ENCODE results near the gene COPZ2. TPM values are rescaled to one million over a fixed set of nuclear protein-coding genes. Genes with fewer than 3 reads are reported as not detected.

The COPZ2 gene
- total and polyA plus RNA-seq, 9 of the 15 experiments (the other 6 are each of a cell fraction or from before 2014, with no cell fraction given), result 0.22 to 0.49 TPM; not detected in 7

- no TSS peak for BruUV-seq (replicated peaks)
- Histone ChIP-seq H3K36me3 (ENCODE audit: control insufficient read depth, insufficient read depth, low read length) (peaks cover 65% of the 10 kb centered on the region), H3K9me1 (ENCODE audit: control insufficient read depth, insufficient read depth, low read length) (peaks cover 4% of the 10 kb centered on the region), H4K20me1 (replicated peaks; ENCODE audit: control insufficient read depth, insufficient read depth, low read length) (peaks cover 12% of the 10 kb centered on the region; the same call in 1 of the 2 replicates), H3K9ac (ENCODE audit: insufficient read depth in 1 of 2, low read depth in 2 of 2, low read length in 2 of 2) (peak overlapping the region in 1 of 2 experiments; percentile 82; a peak in 2 of 4 replicates), H3K79me2 (ENCODE audit: control insufficient read depth, insufficient read depth, low read length) (no peaks in the 10 kb centered on the region), H3K27me3 (ENCODE audit: control insufficient read depth in 2 of 2, insufficient read depth in 2 of 2, low read length in 2 of 2) (no peaks in the 10 kb centered on the region), H3K27ac (ENCODE audit: extremely low read depth, low read depth, low read length) (no peak overlapping the region; the same call in 2 of the 3 replicates), H3K9me3 (replicated peaks; ENCODE audit: control insufficient read depth, insufficient read depth, low read depth, low read length) (no peaks in the 10 kb centered on the region), H3K4me2 (ENCODE audit: insufficient read depth, low read length) (peak overlapping the region; percentile 47; the same call in 1 of the 2 replicates), H3K4me3 (no peak overlapping the region), H2AFZ (ENCODE audit: low read depth, low read length) (no peak overlapping the region), H3K4me1 (replicated peaks in 1 of 2; ENCODE audit: control insufficient read depth in 2 of 2, insufficient read depth in 2 of 2, low read length in 2 of 2) (peaks cover 41 to 50% of the 10 kb centered on the region in 2 experiments)
- ATAC-seq (peak; percentile 56), FAIRE-seq (peak; percentile 52), DNase-seq (ENCODE audit: extremely low read depth in 1 of 4, low spot score in 3 of 4) (peak in 1 of 4 experiments; percentile 51)
- intact Hi-C loops (cut with micrococcal nuclease) (no loop called here), in situ Hi-C loops (cut with MboI) (loop anchor here (5.0 kb wide), 1 partner anchor 34 kb away; no protein-coding TSS in a partner anchor)
- WGBS (ENCODE audit: insufficient coverage, low coverage, missing lambda C conversion rate), result 37% methylated on average over 8 of the region's 9 CpGs
- CTCF ChIA-PET (ENCODE audit: low intra/inter-chr PET ratio), result interaction anchor here (0.7 kb wide), 1 partner anchor 26 kb away, joined by 4 read pairs; no protein-coding TSS in a partner anchor
- POLR2A ChIA-PET, result interaction anchor here (0.6 to 2.9 kb wide), 11 partner anchors 12 to 132 kb away, joined by 3 to 8 read pairs (median 4); partner anchors contain the start of genes CDK5RAP3 and SP6
- TF ChIP-seq ZKSCAN1 (IDR thresholded peaks at IDR 0.05; ENCODE audit: low read depth, low read length) (no peak), SMAD3 (CRISPR knock-in tag; conservative IDR thresholded peaks at IDR 0.05) (no peak), SAFB (IDR thresholded peaks at IDR 0.05; ENCODE audit: borderline replicate concordance, low read depth, low read length) (no peak), ZFP91 (CRISPR knock-in tag; IDR thresholded peaks at IDR 0.05) (no peak), FOXA3 (CRISPR knock-in tag; conservative IDR thresholded peaks at IDR 0.05 in 1 of 2, IDR thresholded peaks at IDR 0.05 in 1 of 2) (no peak), CSDE1 (IDR thresholded peaks at IDR 0.05) (no peak), OTX1 (CRISPR knock-in tag; IDR thresholded peaks at IDR 0.05) (no peak), ATF1 (CRISPR knock-in tag; IDR thresholded peaks at IDR 0.05) (no peak), ATF1 (tag; IDR thresholded peaks at IDR 0.05) (0 out of 2 replicates have a peak, but pooled peaks have one; percentile 9), ZBTB43 (CRISPR knock-in tag; IDR thresholded peaks at IDR 0.05) (no peak), NCOA2 (IDR thresholded peaks at IDR 0.05; ENCODE audit: partially characterized antibody in 2 of 2) (no peak), ZNF830 (CRISPR knock-in tag; IDR thresholded peaks at IDR 0.05) (no peak), SREBF2 (CRISPR knock-in tag; IDR thresholded peaks at IDR 0.05) (no peak), RBM25 (IDR thresholded peaks at IDR 0.05; ENCODE audit: low read depth, low read length, severe bottlenecking) (no peak)
- TF ChIP-seq, protein P1, sequence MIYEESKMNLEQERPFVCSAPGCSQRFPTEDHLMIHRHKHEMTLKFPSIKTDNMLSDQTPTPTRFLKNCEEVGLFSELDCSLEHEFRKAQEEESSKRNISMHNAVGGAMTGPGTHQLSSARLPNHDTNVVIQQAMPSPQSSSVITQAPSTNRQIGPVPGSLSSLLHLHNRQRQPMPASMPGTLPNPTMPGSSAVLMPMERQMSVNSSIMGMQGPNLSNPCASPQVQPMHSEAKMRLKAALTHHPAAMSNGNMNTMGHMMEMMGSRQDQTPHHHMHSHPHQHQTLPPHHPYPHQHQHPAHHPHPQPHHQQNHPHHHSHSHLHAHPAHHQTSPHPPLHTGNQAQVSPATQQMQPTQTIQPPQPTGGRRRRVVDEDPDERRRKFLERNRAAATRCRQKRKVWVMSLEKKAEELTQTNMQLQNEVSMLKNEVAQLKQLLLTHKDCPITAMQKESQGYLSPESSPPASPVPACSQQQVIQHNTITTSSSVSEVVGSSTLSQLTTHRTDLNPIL (CRISPR knock-in tag; IDR thresholded peaks at IDR 0.05), result no peak
- TF ChIP-seq, protein P2, sequence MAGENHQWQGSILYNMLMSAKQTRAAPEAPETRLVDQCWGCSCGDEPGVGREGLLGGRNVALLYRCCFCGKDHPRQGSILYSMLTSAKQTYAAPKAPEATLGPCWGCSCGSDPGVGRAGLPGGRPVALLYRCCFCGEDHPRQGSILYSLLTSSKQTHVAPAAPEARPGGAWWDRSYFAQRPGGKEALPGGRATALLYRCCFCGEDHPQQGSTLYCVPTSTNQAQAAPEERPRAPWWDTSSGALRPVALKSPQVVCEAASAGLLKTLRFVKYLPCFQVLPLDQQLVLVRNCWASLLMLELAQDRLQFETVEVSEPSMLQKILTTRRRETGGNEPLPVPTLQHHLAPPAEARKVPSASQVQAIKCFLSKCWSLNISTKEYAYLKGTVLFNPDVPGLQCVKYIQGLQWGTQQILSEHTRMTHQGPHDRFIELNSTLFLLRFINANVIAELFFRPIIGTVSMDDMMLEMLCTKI (IDR thresholded peaks at IDR 0.05; ENCODE audit: partially characterized antibody), result no peak
These were observed 54.8 kb downstream of the COPZ2 start for GRCh38 chr17:47982645-47983390.

Measured in K562 (cell line).